HepG2 (cell line): ENCODE data around the gene OSCP1. TPM values are rescaled to one million over a fixed set of nuclear protein-coding genes. Genes with fewer than 3 reads are reported as not detected.

Source experiments
- CENPT ChIP-seq: sonication (generic); formaldehyde crosslinking; IDR thresholded peaks from 2 replicates; pipeline ENCODE4 v1.8.0; 2022; ENCODE audit warnings: low read depth, mild to moderate bottlenecking, moderate library complexity, missing genetic modification reagents
- FOXO1 ChIP-seq: sonication (generic); formaldehyde crosslinking; IDR thresholded peaks from 2 replicates; pipeline ENCODE4 v1.4.0; 2020; ENCODE audit warnings: missing genetic modification reagents
- HNRNPL ChIP-seq: fragments of 200-400 bp; formaldehyde crosslinking; IDR thresholded peaks from 2 replicates; pipeline ENCODE4 v1.6.1; 2017; ENCODE audit warnings: mild to moderate bottlenecking, low read depth, low read length
- HOXA3 ChIP-seq: sonication (generic); formaldehyde crosslinking; IDR thresholded peaks from 2 replicates; pipeline ENCODE4 v1.5.0; 2020; ENCODE audit warnings: missing genetic modification reagents
- KAT8 ChIP-seq: IDR thresholded peaks from 2 replicates; pipeline ENCODE4 v1.6.1; 2016; ENCODE audit warnings: missing genetic modification reagents, missing compliant biosample characterization
- KMT2A ChIP-seq: sonication (generic); formaldehyde crosslinking; IDR thresholded peaks from 2 replicates; pipeline ENCODE4 v1.4.0; 2020; ENCODE audit warnings: missing genetic modification reagents
- MEIS2 ChIP-seq: sonication (generic); formaldehyde crosslinking; IDR thresholded peaks from 2 replicates; pipeline ENCODE4 v1.9.0; 2021; ENCODE audit warnings: mild to moderate bottlenecking, missing genetic modification reagents
- NFIC ChIP-seq: IDR thresholded peaks from 2 replicates; pipeline ENCODE4 v1.6.1; 2012; ENCODE audit warnings: mild to moderate bottlenecking, low read length, inconsistent platforms
- RARA ChIP-seq: IDR thresholded peaks from 2 replicates; pipeline ENCODE4 v1.6.1; 2016; ENCODE audit warnings: missing genetic modification reagents, missing compliant biosample characterization
- REPIN1 ChIP-seq: sonication (generic); formaldehyde crosslinking; IDR thresholded peaks from 2 replicates; pipeline ENCODE4 v1.8.0; 2022; ENCODE audit warnings: missing genetic modification reagents, low read depth, mild to moderate bottlenecking, borderline replicate concordance
- SAFB2 ChIP-seq: sonication (generic); formaldehyde crosslinking; IDR thresholded peaks from 2 replicates; pipeline ENCODE4 v1.5.1; 2020; ENCODE audit warnings: missing genetic modification reagents, low read depth, mild to moderate bottlenecking, borderline replicate concordance
- TAF1 ChIP-seq: sonication (generic); formaldehyde crosslinking; IDR thresholded peaks from 2 replicates; pipeline ENCODE4 v1.4.0; 2020; ENCODE audit warnings: missing genetic modification reagents
- YEATS4 ChIP-seq: sonication (generic); formaldehyde crosslinking; IDR thresholded peaks from 2 replicates; pipeline ENCODE4 v1.4.0; 2020; ENCODE audit warnings: missing genetic modification reagents, borderline replicate concordance
- ZFAT ChIP-seq: sonication (generic); formaldehyde crosslinking; conservative IDR thresholded peaks from 2 replicates; pipeline ENCODE4 v1.8.1; 2023; ENCODE audit warnings: missing genetic modification reagents, inconsistent platforms
- ZNF121 ChIP-seq: sonication (generic); formaldehyde crosslinking; IDR thresholded peaks from 2 replicates; pipeline ENCODE4 v1.5.0; 2020; ENCODE audit warnings: mild to moderate bottlenecking, missing genetic modification reagents
- ZNF556 ChIP-seq: sonication (generic); formaldehyde crosslinking; IDR thresholded peaks from 2 replicates; pipeline ENCODE4 v1.4.0; 2020; ENCODE audit warnings: mild to moderate bottlenecking, missing genetic modification reagents, borderline replicate concordance
- ZNF598 ChIP-seq: sonication (generic); formaldehyde crosslinking; IDR thresholded peaks from 2 replicates; pipeline ENCODE4 v1.5.1; 2020; ENCODE audit warnings: mild to moderate bottlenecking, missing genetic modification reagents, borderline replicate concordance
- ZNF670 ChIP-seq: sonication (generic); formaldehyde crosslinking; IDR thresholded peaks from 2 replicates; pipeline ENCODE4 v1.8.0; 2022; ENCODE audit warnings: mild to moderate bottlenecking, missing genetic modification reagents, borderline replicate concordance
- polyA plus RNA-seq, 8 experiments: library from polyadenylated mRNA; depleted of rRNA in 3 of 8; stranded (reverse) in 7 of 8; unstranded in 1 of 8; fragments of >200 nt; fragmentation: Illumina TruSeq in 4 of 8; extraction: Trizol in 4 of 8; gene quantifications; 2 replicates each; pipeline versions ENCODE4 v1.2.1 to v1.2.3, GENCODE V29; 2011 to 2016; ENCODE audit warnings: low read depth in 4 of 8, missing spikeins in 1 of 8, mixed read lengths in 1 of 8; ENCODE audit not compliant: insufficient read depth in 1 of 8
- total RNA-seq, 5 experiments: library from RNA; depleted of rRNA; stranded (reverse); fragments of >200 nt; fragmentation: Illumina TruSeq; extraction: Trizol; gene quantifications; 2 replicates each; pipeline ENCODE4 v1.2.3, GENCODE V29; 2016; ENCODE audit warnings: low read depth in 1 of 5
- TF ChIP-seq, protein P1 (sequence below): IDR thresholded peaks from 2 replicates; pipeline ENCODE4 v1.6.1; 2016; ENCODE audit warnings: missing genetic modification reagents, missing compliant biosample characterization
- TF ChIP-seq, protein P2 (sequence below): sonication (generic); formaldehyde crosslinking; IDR thresholded peaks from 2 replicates; pipeline ENCODE4 v1.5.0; 2020; ENCODE audit warnings: mild to moderate bottlenecking, low read depth, missing genetic modification reagents, borderline replicate concordance
- TF ChIP-seq, protein P3 (sequence below): sonication (generic); formaldehyde crosslinking; conservative IDR thresholded peaks from 2 replicates; pipeline ENCODE4 v1.4.0; 2020; ENCODE audit warnings: mild to moderate bottlenecking, missing genetic modification reagents, moderate library complexity
- TF ChIP-seq, protein P4 (sequence below): sonication (generic); formaldehyde crosslinking; IDR thresholded peaks from 2 replicates; pipeline ENCODE4 v1.4.0; 2020; ENCODE audit warnings: missing genetic modification reagents

OSCP1 gene
- total and polyA plus RNA-seq, 2 of the 13 experiments (the other 11 are each of a cell fraction or from before 2014, with no cell fraction given), result 0.60 to 0.84 TPM

DNA sequence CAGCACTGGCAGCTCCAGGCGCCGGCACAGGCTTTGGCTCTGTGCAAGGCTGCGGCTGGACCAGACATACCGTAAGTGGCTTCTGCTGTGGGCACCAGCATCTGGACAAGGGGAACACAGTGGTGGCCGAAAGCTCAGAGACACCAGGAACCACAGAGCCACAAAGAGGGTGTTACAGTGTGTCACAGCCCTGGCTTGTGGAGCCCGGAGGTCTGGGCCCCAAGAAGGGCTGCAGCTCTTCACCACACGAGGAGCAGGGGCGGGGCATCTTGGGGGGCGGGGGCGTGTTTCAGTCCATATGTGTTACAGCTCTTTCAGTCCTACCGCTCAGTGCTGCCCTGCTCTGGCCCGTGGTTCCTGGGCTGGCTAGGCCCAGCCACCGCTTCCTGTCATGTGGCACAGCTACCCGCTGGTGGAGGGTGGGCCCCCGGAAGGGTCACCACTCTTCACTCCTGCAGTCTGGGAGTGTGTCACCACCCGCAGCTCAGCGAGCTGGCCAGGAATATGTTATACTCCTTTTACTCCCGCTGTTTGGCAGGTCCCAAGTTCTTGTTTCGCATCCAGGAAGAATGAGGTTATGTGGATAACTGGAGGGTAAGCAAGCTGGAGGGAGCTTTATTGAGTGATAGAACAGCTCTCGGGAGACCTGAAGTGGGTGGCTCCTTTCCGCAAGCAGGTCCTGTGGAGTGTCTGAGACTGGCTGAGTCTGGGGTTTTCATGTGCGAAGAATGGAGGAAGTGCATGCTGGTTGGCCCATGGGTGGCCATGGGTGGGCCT, 49.2 kb downstream of the OSCP1 start (continued):
- TF ChIP-seq CENPT (no peak; the same call in 1 of the 2 replicates), TAF1 (CRISPR knock-in tag) (peak; percentile 97), REPIN1 (peak; percentile 74), ZNF670 (CRISPR knock-in tag) (0 out of 2 replicates have a peak, but pooled peaks have one; percentile 59), MEIS2 (CRISPR knock-in tag) (no peak), HOXA3 (peak; percentile 79), ZNF598 (CRISPR knock-in tag) (no peak; the same call in 1 of the 2 replicates), KAT8 (peak; percentile 95), ZNF556 (no peak), YEATS4 (CRISPR knock-in tag) (peak; percentile 65), ZFAT (no peak), KMT2A (CRISPR knock-in tag) (0 out of 2 replicates have a peak, but pooled peaks have one; percentile 34), HNRNPL (no peak; the same call in 1 of the 2 replicates), ZNF121 (CRISPR knock-in tag) (peak; percentile 83), RARA (CRISPR knock-in tag) (peak; percentile 32), SAFB2 (peak; percentile 61; the same call in 1 of the 2 replicates), NFIC (no peak), FOXO1 (CRISPR knock-in tag) (0 out of 2 replicates have a peak, but pooled peaks have one; percentile 59)
- TF ChIP-seq, protein P1, sequence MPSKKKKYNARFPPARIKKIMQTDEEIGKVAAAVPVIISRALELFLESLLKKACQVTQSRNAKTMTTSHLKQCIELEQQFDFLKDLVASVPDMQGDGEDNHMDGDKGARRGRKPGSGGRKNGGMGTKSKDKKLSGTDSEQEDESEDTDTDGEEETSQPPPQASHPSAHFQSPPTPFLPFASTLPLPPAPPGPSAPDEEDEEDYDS (CRISPR knock-in tag), result peak; percentile 98
- TF ChIP-seq, protein P2, sequence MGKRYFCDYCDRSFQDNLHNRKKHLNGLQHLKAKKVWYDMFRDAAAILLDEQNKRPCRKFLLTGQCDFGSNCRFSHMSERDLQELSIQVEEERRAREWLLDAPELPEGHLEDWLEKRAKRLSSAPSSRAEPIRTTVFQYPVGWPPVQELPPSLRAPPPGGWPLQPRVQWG (CRISPR knock-in tag), result no peak
- TF ChIP-seq, protein P3, sequence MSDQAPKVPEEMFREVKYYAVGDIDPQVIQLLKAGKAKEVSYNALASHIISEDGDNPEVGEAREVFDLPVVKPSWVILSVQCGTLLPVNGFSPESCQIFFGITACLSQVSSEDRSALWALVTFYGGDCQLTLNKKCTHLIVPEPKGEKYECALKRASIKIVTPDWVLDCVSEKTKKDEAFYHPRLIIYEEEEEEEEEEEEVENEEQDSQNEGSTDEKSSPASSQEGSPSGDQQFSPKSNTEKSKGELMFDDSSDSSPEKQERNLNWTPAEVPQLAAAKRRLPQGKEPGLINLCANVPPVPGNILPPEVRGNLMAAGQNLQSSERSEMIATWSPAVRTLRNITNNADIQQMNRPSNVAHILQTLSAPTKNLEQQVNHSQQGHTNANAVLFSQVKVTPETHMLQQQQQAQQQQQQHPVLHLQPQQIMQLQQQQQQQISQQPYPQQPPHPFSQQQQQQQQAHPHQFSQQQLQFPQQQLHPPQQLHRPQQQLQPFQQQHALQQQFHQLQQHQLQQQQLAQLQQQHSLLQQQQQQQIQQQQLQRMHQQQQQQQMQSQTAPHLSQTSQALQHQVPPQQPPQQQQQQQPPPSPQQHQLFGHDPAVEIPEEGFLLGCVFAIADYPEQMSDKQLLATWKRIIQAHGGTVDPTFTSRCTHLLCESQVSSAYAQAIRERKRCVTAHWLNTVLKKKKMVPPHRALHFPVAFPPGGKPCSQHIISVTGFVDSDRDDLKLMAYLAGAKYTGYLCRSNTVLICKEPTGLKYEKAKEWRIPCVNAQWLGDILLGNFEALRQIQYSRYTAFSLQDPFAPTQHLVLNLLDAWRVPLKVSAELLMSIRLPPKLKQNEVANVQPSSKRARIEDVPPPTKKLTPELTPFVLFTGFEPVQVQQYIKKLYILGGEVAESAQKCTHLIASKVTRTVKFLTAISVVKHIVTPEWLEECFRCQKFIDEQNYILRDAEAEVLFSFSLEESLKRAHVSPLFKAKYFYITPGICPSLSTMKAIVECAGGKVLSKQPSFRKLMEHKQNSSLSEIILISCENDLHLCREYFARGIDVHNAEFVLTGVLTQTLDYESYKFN (CRISPR knock-in tag), result peak; percentile 62
- TF ChIP-seq, protein P4, sequence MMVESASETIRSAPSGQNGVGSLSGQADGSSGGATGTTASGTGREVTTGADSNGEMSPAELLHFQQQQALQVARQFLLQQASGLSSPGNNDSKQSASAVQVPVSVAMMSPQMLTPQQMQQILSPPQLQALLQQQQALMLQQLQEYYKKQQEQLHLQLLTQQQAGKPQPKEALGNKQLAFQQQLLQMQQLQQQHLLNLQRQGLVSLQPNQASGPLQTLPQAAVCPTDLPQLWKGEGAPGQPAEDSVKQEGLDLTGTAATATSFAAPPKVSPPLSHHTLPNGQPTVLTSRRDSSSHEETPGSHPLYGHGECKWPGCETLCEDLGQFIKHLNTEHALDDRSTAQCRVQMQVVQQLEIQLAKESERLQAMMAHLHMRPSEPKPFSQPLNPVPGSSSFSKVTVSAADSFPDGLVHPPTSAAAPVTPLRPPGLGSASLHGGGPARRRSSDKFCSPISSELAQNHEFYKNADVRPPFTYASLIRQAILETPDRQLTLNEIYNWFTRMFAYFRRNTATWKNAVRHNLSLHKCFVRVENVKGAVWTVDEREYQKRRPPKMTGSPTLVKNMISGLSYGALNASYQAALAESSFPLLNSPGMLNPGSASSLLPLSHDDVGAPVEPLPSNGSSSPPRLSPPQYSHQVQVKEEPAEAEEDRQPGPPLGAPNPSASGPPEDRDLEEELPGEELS (CRISPR knock-in tag), result peak; percentile 7; the same call in 1 of the 2 replicates
